SK-N-SH treated with all-trans-retinoic acid at 6 μM for 48 hours (cell line): Measurements from ENCODE around the gene IDH3G.

Source experiments
- ATAC-seq: fragments of 200-7000 bp; cut with Tn5 transposase; 3 replicates; pipeline ENCODE4 v1.9.1; 2020; ENCODE audit warnings: mild to moderate bottlenecking, moderate library complexity
- ARNTL ChIP-seq: fragments of 450-650 bp; formaldehyde crosslinking; IDR thresholded peaks from 2 replicates; pipeline ENCODE4 v1.5.0; 2020; ENCODE audit warnings: low read depth, mild to moderate bottlenecking, moderate library complexity, borderline replicate concordance
- BACH2 ChIP-seq: fragments of 250-450 bp; sonication (Bioruptor Pico); IDR thresholded peaks from 2 replicates; pipeline ENCODE4 v1.9.0; 2021; ENCODE audit warnings: mild to moderate bottlenecking, borderline replicate concordance
- CREB5 ChIP-seq: fragments of 250-450 bp; sonication (Bioruptor Pico); IDR thresholded peaks from 2 replicates; pipeline ENCODE4 v1.5.1; 2020; ENCODE audit warnings: low read depth, mild to moderate bottlenecking, moderate library complexity
- CSDC2 ChIP-seq: fragments of 250-450 bp; sonication (Bioruptor Pico); IDR thresholded peaks from 2 replicates; pipeline ENCODE4 v1.5.0; 2020; ENCODE audit warnings: mild to moderate bottlenecking, moderate library complexity
- CSRNP3 ChIP-seq: fragments of 250-450 bp; sonication (Bioruptor Pico); IDR thresholded peaks from 2 replicates; pipeline ENCODE4 v1.5.1; 2021; ENCODE audit warnings: mild to moderate bottlenecking, moderate library complexity
- GLIS3 ChIP-seq: fragments of 250-450 bp; sonication (Bioruptor Pico); IDR thresholded peaks from 2 replicates; pipeline ENCODE4 v1.5.0; 2020; ENCODE audit warnings: mild to moderate bottlenecking, moderate library complexity
- ISL1 ChIP-seq: fragments of 250-450 bp; sonication (Bioruptor Pico); IDR thresholded peaks from 2 replicates; pipeline ENCODE4 v2.1.2; 2022; ENCODE audit warnings: mild to moderate bottlenecking, moderate library complexity
- OSR1 ChIP-seq: fragments of 250-450 bp; sonication (Bioruptor Pico); IDR thresholded peaks from 2 replicates; pipeline ENCODE4 v1.8.0; 2022; ENCODE audit warnings: moderate library complexity, mild to moderate bottlenecking, inconsistent platforms
- PATZ1 ChIP-seq: fragments of 250-450 bp; sonication (Bioruptor Pico); IDR thresholded peaks from 2 replicates; pipeline ENCODE4 v1.8.0; 2020; ENCODE audit warnings: mild to moderate bottlenecking, moderate library complexity, borderline replicate concordance
- PPARA ChIP-seq: fragments of 250-450 bp; sonication (Bioruptor Pico); IDR thresholded peaks from 2 replicates; pipeline ENCODE4 v1.5.0; 2020; ENCODE audit warnings: mild to moderate bottlenecking, borderline replicate concordance
- RARB ChIP-seq: fragments of 250-450 bp; sonication (Bioruptor Pico); IDR thresholded peaks from 2 replicates; pipeline ENCODE4 v1.8.0; 2021; ENCODE audit warnings: mild to moderate bottlenecking, moderate library complexity
- SNAI2 ChIP-seq: fragments of 250-450 bp; sonication (Bioruptor Pico); IDR thresholded peaks from 2 replicates; pipeline ENCODE4 v1.5.0; 2020; ENCODE audit warnings: mild to moderate bottlenecking, moderate library complexity
- TCF4 ChIP-seq: fragments of 250-450 bp; sonication (Bioruptor Pico); IDR thresholded peaks from 2 replicates; pipeline ENCODE4 v1.8.0; 2021; ENCODE audit warnings: mild to moderate bottlenecking, moderate library complexity, borderline replicate concordance
- TOX ChIP-seq: fragments of 250-450 bp; sonication (Bioruptor Pico); IDR thresholded peaks from 2 replicates; pipeline ENCODE4 v1.8.0; 2021; ENCODE audit warnings: mild to moderate bottlenecking, moderate library complexity, borderline replicate concordance
- ZC3H10 ChIP-seq: fragments of 250-450 bp; sonication (Bioruptor Pico); IDR thresholded peaks from 2 replicates; pipeline ENCODE4 v1.5.1; 2021; ENCODE audit warnings: mild to moderate bottlenecking, moderate library complexity
- ZFP3 ChIP-seq: fragments of 250-450 bp; sonication (Bioruptor Pico); IDR thresholded peaks from 2 replicates; pipeline ENCODE4 v1.5.0; 2020; ENCODE audit warnings: mild to moderate bottlenecking, moderate library complexity
- ZFP30 ChIP-seq: fragments of 450-650 bp; formaldehyde crosslinking; IDR thresholded peaks from 2 replicates; pipeline ENCODE4 v1.5.0; 2022; ENCODE audit warnings: mild to moderate bottlenecking, moderate library complexity
- ZNF565 ChIP-seq: fragments of 450-650 bp; formaldehyde crosslinking; conservative IDR thresholded peaks from 2 replicates; pipeline ENCODE4 v1.5.0; 2020; ENCODE audit warnings: low read depth, mild to moderate bottlenecking, moderate library complexity
- ZNF70 ChIP-seq: fragments of 450-650 bp; formaldehyde crosslinking; IDR thresholded peaks from 2 replicates; pipeline ENCODE4 v1.5.0; 2020; ENCODE audit warnings: mild to moderate bottlenecking, moderate library complexity

The IDH3G gene

GRCh38 chrX:153766098-153766817 lies 27.9 kb downstream of the IDH3G start:
- TF ChIP-seq GLIS3 (CRISPR knock-in tag) (no peak), CREB5 (no peak), CSRNP3 (CRISPR knock-in tag) (no peak)
- TF ChIP-seq, all 23 proteins: peak for 0
- ATAC-seq: peak; percentile 74

- ATAC-seq: peak; percentile 47
- TF ChIP-seq RARB (no peak), ZFP3 (CRISPR knock-in tag) (no peak), ARNTL (CRISPR knock-in tag) (no peak), ZFP30 (CRISPR knock-in tag) (no peak), GLIS3 (CRISPR knock-in tag) (no peak), PPARA (CRISPR knock-in tag) (no peak), PATZ1 (CRISPR knock-in tag) (no peak), CREB5 (no peak), TOX (CRISPR knock-in tag) (no peak), CSDC2 (CRISPR knock-in tag) (no peak), BACH2 (no peak), ZNF70 (CRISPR knock-in tag) (no peak), OSR1 (CRISPR knock-in tag) (no peak), ZNF565 (CRISPR knock-in tag) (no peak), ZC3H10 (CRISPR knock-in tag) (no peak), ISL1 (no peak), CSRNP3 (CRISPR knock-in tag) (no peak), SNAI2 (CRISPR knock-in tag) (no peak), TCF4 (CRISPR knock-in tag) (no peak)
Observed at GRCh38 chrX:153765138-153766079, 28.8 kb downstream of the IDH3G start.

- ATAC-seq: no peak
- TF ChIP-seq CSRNP3 (CRISPR knock-in tag): no peak
- TF ChIP-seq ZC3H10 (CRISPR knock-in tag): no peak
- no peak for TF ChIP-seq ZNF565 (CRISPR knock-in tag)
- no peak for TF ChIP-seq SNAI2 (CRISPR knock-in tag)
Observed at GRCh38 chrX:153764786-153765137, 29.4 kb downstream of the IDH3G start.
